Caco-2 (cell line): ENCODE data around the gene TMEM273. TPM values are rescaled to one million over a fixed set of nuclear protein-coding genes. Genes with fewer than 3 reads are reported as not detected.

Experiments used
- BruUV-seq: library from RNA; stranded (reverse); fragments of 400-500 nt; replicated peaks from 2 replicates; lab custom pipeline; 2021; lab: Mats Ljungman, UMichigan
- CTCF ChIA-PET: fragments of 300-600 bp; sonication (Branson Sonifier 250); formaldehyde crosslinking; loops from one replicate; lab custom pipeline; 2022; ENCODE audit warnings: antibody characterized with exemption; lab: Charles Lee
- POLR2A ChIA-PET: fragments of 300-600 bp; sonication (Branson Sonifier 250); formaldehyde crosslinking; loops from one replicate; lab custom pipeline; 2022; ENCODE audit warnings: antibody characterized with exemption; lab: Charles Lee
- DNase-seq, 2 experiments: peaks; one replicate each; pipeline versions ENCODE4 v3.0.0 to v3.0.0-alpha.2; 2020 to 2022
- H3K27me3 ChIP-seq: replicated peaks from 2 replicates; pipeline ENCODE4 v1.6.0; 2011; ENCODE audit warnings: low read length; ENCODE audit not compliant: control insufficient read depth, insufficient read depth
- H3K36me3 ChIP-seq: 2 replicates; pipeline ENCODE4 v1.5.1; 2011; ENCODE audit warnings: low read length; ENCODE audit not compliant: control insufficient read depth, insufficient read depth
- H3K4me1 ChIP-seq: fragments of 250-450 bp; sonication (Bioruptor Pico); 2 replicates; pipeline ENCODE4 v1.5.1; 2020; ENCODE audit warnings: mild to moderate bottlenecking
- H3K4me3 ChIP-seq: 2 replicates; pipeline ENCODE4 v1.5.1; 2011; ENCODE audit warnings: low read depth, mild to moderate bottlenecking, control low read depth, low read length
- H3K9me3 ChIP-seq: fragments of 250-450 bp; sonication (Bioruptor Pico); 2 replicates; pipeline ENCODE4 v1.5.1; 2020; ENCODE audit warnings: mild to moderate bottlenecking, moderate library complexity
- H3K27ac Mint-ChIP-seq: one replicate; pipeline ENCODE4 v1.8.0; 2022; ENCODE audit warnings: mixed read lengths; ENCODE audit not compliant: unreplicated experiment
- H3K27me3 Mint-ChIP-seq: one replicate; pipeline ENCODE4 v1.8.0; 2022; ENCODE audit warnings: mixed read lengths; ENCODE audit not compliant: insufficient read depth, unreplicated experiment
- H3K36me3 Mint-ChIP-seq: one replicate; pipeline ENCODE4 v1.8.0; 2022; ENCODE audit warnings: mild to moderate bottlenecking, mixed read lengths; ENCODE audit not compliant: insufficient read depth, unreplicated experiment
- H3K4me1 Mint-ChIP-seq: one replicate; pipeline ENCODE4 v1.8.0; 2022; ENCODE audit warnings: low read depth, mixed read lengths; ENCODE audit not compliant: unreplicated experiment
- H3K4me3 Mint-ChIP-seq: one replicate; pipeline ENCODE4 v1.8.0; 2022; ENCODE audit warnings: mild to moderate bottlenecking, moderate library complexity, mixed read lengths; ENCODE audit not compliant: unreplicated experiment
- H3K9me3 Mint-ChIP-seq: one replicate; pipeline ENCODE4 v1.8.0; 2022; ENCODE audit warnings: mixed read lengths; ENCODE audit not compliant: unreplicated experiment
- CTCF ChIP-seq, 2 experiments: fragments of 200-600 bp in 1 of 2; IDR thresholded peaks; 1 replicate in 1 of 2; 2 replicates in 1 of 2; pipeline versions ENCODE4 v1.5.1 to v1.8.0; 2011 to 2022; ENCODE audit warnings: antibody characterized with exemption in 1 of 2, control low read depth in 1 of 2, inconsistent platforms in 1 of 2, low read depth in 1 of 2, low read length in 1 of 2, mild to moderate bottlenecking in 1 of 2, moderate library complexity in 1 of 2; ENCODE audit not compliant: insufficient read depth in 1 of 2, severe bottlenecking in 1 of 2, unreplicated experiment in 1 of 2
- intact Hi-C: fragments of 100-400 bp; cut with micrococcal nuclease; formaldehyde crosslinking; loops from one replicate; pipeline ENCODE4 v1.10.0; 2022; ENCODE audit not compliant: unreplicated experiment
- total RNA-seq: library from RNA; stranded (reverse); gene quantifications from 2 replicates; pipeline ENCODE4 v1.2.3, GENCODE V29; 2022

TMEM273 gene
- total RNA-seq, 1 experiment from 2014 or later = not detected

DNA sequence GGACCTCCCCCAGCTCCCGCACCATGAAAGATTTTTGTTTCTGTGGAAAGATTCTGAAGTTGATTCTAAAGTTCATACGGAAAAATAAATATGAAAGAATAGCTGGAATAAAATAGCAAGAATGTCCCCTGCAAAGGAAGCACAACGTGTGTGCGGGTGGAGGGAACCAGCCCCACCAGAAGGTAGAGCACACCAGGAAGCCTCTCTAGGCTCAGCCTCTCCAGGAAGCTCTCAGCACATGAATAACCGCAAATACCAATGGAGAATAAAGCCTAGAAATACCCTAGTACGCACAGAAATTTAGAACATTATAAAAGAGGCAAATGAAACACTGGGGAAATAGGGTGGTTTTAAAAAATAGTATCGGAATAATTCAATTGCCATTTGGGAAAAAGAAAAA lies 29.8 kb downstream of the TMEM273 start:
- H3K27me3 Mint-ChIP-seq = peaks cover 33% of the 10 kb centered on the region
- no peak overlapping the region for H3K27ac Mint-ChIP-seq

DNA sequence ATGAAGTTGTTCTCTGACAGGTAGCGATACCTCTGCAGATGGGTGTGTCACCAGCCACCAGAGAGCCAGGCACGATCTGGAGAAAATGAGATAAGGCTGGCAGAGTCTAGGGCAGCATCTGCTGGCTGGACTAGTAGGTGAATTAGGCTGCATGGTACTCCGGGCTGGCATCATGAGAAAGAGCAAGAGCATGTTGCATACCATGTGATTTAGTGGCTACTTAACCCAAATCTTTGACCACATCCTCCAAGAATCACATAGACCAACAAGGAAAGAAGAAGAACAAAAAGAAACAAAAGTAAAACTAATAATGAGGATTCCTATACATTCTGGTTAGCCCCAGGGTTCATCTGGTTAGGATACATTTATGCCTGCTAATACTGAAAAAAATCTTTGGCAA lies 31.0 kb downstream of the TMEM273 start:
- no peaks in the 10 kb centered on the region for H3K36me3 ChIP-seq
- H3K4me1 Mint-ChIP-seq = no peaks in the 10 kb centered on the region
- H3K36me3 Mint-ChIP-seq = no peaks in the 10 kb centered on the region
- intact Hi-C loops = no loop called here
- no TSS peak for BruUV-seq
- H3K4me1 ChIP-seq = no peaks in the 10 kb centered on the region
- no peaks in the 10 kb centered on the region for H3K9me3 Mint-ChIP-seq
- H3K27ac Mint-ChIP-seq = no peak overlapping the region
- no peak for TF ChIP-seq CTCF (IDR thresholded peaks at IDR 0.05; ENCODE audit: insufficient read depth in 1 of 2, low read depth in 1 of 2, low read length in 1 of 2, severe bottlenecking in 1 of 2, unreplicated experiment in 1 of 2)
- no peak for DNase-seq
- POLR2A ChIA-PET = no interaction called here
- CTCF ChIA-PET = no interaction called here
- no peak overlapping the region for H3K4me3 Mint-ChIP-seq
- H3K9me3 ChIP-seq = no peaks in the 10 kb centered on the region
- H3K4me3 ChIP-seq = no peak overlapping the region
- no peaks in the 10 kb centered on the region; the same call in none of the 2 replicates for H3K27me3 ChIP-seq
- H3K27me3 Mint-ChIP-seq = peaks cover 38% of the 10 kb centered on the region

More for the DNA sequence above, 29.8 kb downstream of the TMEM273 start:
- no TSS peak for BruUV-seq
- Histone ChIP-seq H3K4me3 (no peak overlapping the region), H3K36me3 (no peaks in the 10 kb centered on the region), H3K9me3 (no peaks in the 10 kb centered on the region), H3K4me1 (no peaks in the 10 kb centered on the region), H3K27me3 (no peaks in the 10 kb centered on the region; the same call in 1 of the 2 replicates)
- intact Hi-C loops = no loop called here
- TF ChIP-seq CTCF (IDR thresholded peaks at IDR 0.05; ENCODE audit: insufficient read depth in 1 of 2, low read depth in 1 of 2, low read length in 1 of 2, severe bottlenecking in 1 of 2, unreplicated experiment in 1 of 2) = no peak
- Mint-ChIP-seq H3K9me3 (no peaks in the 10 kb centered on the region), H3K36me3 (no peaks in the 10 kb centered on the region), H3K4me3 (no peak overlapping the region), H3K4me1 (no peaks in the 10 kb centered on the region)
- POLR2A ChIA-PET = no interaction called here
- DNase-seq = no peak
- CTCF ChIA-PET = no interaction called here

GRCh38 chr10:49154641-49155040 lies 33.5 kb downstream of the TMEM273 start:
- Mint-ChIP-seq H3K4me1 (no peaks in the 10 kb centered on the region), H3K36me3 (no peaks in the 10 kb centered on the region), H3K27me3 (peaks cover 44% of the 10 kb centered on the region), H3K4me3 (no peak overlapping the region), H3K27ac (no peak overlapping the region), H3K9me3 (no peaks in the 10 kb centered on the region)
- intact Hi-C loops = no loop called here
- no peak for DNase-seq
- no peaks in the 10 kb centered on the region for H3K4me1 ChIP-seq
- H3K27me3 ChIP-seq = no peaks in the 10 kb centered on the region; the same call in none of the 2 replicates
- ChIA-PET CTCF (interaction anchor here (0.9 kb wide), 1 partner anchor 10 kb away, joined by 3 read pairs; no protein-coding TSS in a partner anchor), POLR2A (no interaction called here)
- no peak for TF ChIP-seq CTCF (IDR thresholded peaks at IDR 0.05; ENCODE audit: insufficient read depth in 1 of 2, low read depth in 1 of 2, low read length in 1 of 2, severe bottlenecking in 1 of 2, unreplicated experiment in 1 of 2)
- H3K9me3 ChIP-seq = no peaks in the 10 kb centered on the region
- H3K36me3 ChIP-seq = no peaks in the 10 kb centered on the region
- no peak overlapping the region for H3K4me3 ChIP-seq
- BruUV-seq = no TSS peak
